ENCODE results near the gene CTNNBL1. TPM values are rescaled to one million over a fixed set of nuclear protein-coding genes. Genes with fewer than 3 reads are reported as not detected.

CTNNBL1 gene
- total RNA-seq, 1 experiment from 2014 or later = 203 TPM

DNA sequence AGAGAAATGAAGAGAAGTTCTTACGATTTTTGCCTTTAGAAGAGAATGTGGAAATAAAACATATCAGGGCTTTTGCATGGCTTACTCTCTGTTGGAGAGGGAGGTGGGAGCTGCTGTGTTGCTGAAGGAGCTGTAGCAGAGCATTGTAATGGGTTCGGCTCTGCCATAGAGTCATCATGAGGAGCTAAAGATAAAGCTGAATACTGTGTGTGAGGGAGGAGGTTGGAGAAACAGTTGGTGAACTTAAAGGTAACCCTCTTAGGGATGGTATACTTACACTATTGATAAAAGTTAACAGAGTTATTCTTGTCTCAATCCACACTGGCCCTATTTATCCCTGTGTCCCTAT, 34.8 kb downstream of the CTNNBL1 start:
- Mint-ChIP-seq H3K27ac (ENCODE audit: unreplicated experiment) (no peak overlapping the region), H3K4me3 (ENCODE audit: unreplicated experiment) (no peak overlapping the region), H3K9me3 (ENCODE audit: unreplicated experiment) (peaks cover 7% of the 10 kb centered on the region), H3K4me1 (ENCODE audit: low read depth, unreplicated experiment) (peaks cover 22% of the 10 kb centered on the region), H3K36me3 (ENCODE audit: insufficient read depth, unreplicated experiment) (peaks cover 13% of the 10 kb centered on the region), H3K27me3 (ENCODE audit: insufficient read depth, unreplicated experiment) (no peaks in the 10 kb centered on the region)
- intact Hi-C loops (cut with micrococcal nuclease; ENCODE audit: unreplicated experiment) = no loop called here
- Histone ChIP-seq H3K4me3 (ENCODE audit: low read depth, low read length) (no peak overlapping the region), H3K9me3 (no peaks in the 10 kb centered on the region), H3K4me1 (peaks cover 36% of the 10 kb centered on the region), H3K27me3 (replicated peaks; ENCODE audit: control insufficient read depth, insufficient read depth, low read length) (no peaks in the 10 kb centered on the region), H3K36me3 (ENCODE audit: control insufficient read depth, insufficient read depth, low read length) (no peaks in the 10 kb centered on the region)
- ChIA-PET CTCF (interaction anchor here (0.6 to 1.3 kb wide), 2 partner anchors 164 to 264 kb away, joined by 3 to 4 read pairs; no protein-coding TSS in a partner anchor), POLR2A (no interaction called here)
- no peak for DNase-seq
- TF ChIP-seq, protein P1, sequence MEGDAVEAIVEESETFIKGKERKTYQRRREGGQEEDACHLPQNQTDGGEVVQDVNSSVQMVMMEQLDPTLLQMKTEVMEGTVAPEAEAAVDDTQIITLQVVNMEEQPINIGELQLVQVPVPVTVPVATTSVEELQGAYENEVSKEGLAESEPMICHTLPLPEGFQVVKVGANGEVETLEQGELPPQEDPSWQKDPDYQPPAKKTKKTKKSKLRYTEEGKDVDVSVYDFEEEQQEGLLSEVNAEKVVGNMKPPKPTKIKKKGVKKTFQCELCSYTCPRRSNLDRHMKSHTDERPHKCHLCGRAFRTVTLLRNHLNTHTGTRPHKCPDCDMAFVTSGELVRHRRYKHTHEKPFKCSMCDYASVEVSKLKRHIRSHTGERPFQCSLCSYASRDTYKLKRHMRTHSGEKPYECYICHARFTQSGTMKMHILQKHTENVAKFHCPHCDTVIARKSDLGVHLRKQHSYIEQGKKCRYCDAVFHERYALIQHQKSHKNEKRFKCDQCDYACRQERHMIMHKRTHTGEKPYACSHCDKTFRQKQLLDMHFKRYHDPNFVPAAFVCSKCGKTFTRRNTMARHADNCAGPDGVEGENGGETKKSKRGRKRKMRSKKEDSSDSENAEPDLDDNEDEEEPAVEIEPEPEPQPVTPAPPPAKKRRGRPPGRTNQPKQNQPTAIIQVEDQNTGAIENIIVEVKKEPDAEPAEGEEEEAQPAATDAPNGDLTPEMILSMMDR (IDR thresholded peaks at IDR 0.05; ENCODE audit: insufficient read depth in 1 of 2, low read depth in 1 of 2, low read length in 1 of 2, severe bottlenecking in 1 of 2, unreplicated experiment in 1 of 2) = no peak
- BruUV-seq (replicated peaks) = no TSS peak

DNA sequence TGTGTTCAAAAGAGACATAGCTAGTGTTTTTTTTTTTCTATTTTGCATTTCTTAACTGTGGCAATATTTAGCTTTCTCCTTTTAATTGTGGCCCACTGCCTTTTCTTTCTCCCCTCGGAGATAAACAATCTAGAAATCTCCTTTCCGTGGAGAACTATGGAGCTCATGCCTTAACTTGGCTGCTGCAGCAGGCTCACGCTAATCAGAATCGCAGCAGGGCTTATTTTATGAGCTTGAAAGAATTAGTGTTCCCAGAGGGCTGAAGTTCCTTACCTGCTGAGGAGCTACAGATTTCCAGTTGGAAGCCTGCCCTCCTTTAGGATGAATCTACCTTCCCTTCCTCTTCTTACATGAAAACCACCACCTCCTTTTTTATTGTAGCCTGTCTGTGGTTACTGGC, 35.6 kb downstream of the CTNNBL1 start:
- POLR2A ChIA-PET = interaction anchor here (0.6 kb wide), 1 partner anchor 391 kb away, joined by 4 read pairs; no protein-coding TSS in a partner anchor
- Histone ChIP-seq H3K27me3 (replicated peaks; ENCODE audit: control insufficient read depth, insufficient read depth, low read length) (no peaks in the 10 kb centered on the region), H3K9me3 (no peaks in the 10 kb centered on the region), H3K4me3 (ENCODE audit: low read depth, low read length) (no peak overlapping the region), H3K36me3 (ENCODE audit: control insufficient read depth, insufficient read depth, low read length) (no peaks in the 10 kb centered on the region), H3K4me1 (peaks cover 42% of the 10 kb centered on the region)
- DNase-seq = no peak
- H3K9me3 Mint-ChIP-seq (ENCODE audit: unreplicated experiment) = peaks cover 7% of the 10 kb centered on the region
- peaks cover 13% of the 10 kb centered on the region for H3K36me3 Mint-ChIP-seq (ENCODE audit: insufficient read depth, unreplicated experiment)
- peaks cover 16% of the 10 kb centered on the region for H3K4me1 Mint-ChIP-seq (ENCODE audit: low read depth, unreplicated experiment)
- H3K4me3 Mint-ChIP-seq (ENCODE audit: unreplicated experiment) = no peak overlapping the region
- no peak overlapping the region for H3K27ac Mint-ChIP-seq (ENCODE audit: unreplicated experiment)
- CTCF ChIA-PET = interaction anchor here (0.9 kb wide), 1 partner anchor 29 kb away, joined by 3 read pairs; no protein-coding TSS in a partner anchor
- intact Hi-C loops (cut with micrococcal nuclease; ENCODE audit: unreplicated experiment) = no loop called here
- TF ChIP-seq, protein P1 (IDR thresholded peaks at IDR 0.05; ENCODE audit: insufficient read depth in 1 of 2, low read depth in 1 of 2, low read length in 1 of 2, severe bottlenecking in 1 of 2, unreplicated experiment in 1 of 2) = no peak
- H3K27me3 Mint-ChIP-seq (ENCODE audit: insufficient read depth, unreplicated experiment) = no peaks in the 10 kb centered on the region
- BruUV-seq (replicated peaks) = no TSS peak

- DNase-seq = no peak
- peaks cover 47% of the 10 kb centered on the region for H3K4me1 ChIP-seq
- Mint-ChIP-seq H3K4me1 (ENCODE audit: low read depth, unreplicated experiment) (peaks cover 17% of the 10 kb centered on the region), H3K4me3 (ENCODE audit: unreplicated experiment) (no peak overlapping the region), H3K9me3 (ENCODE audit: unreplicated experiment) (peaks cover 7% of the 10 kb centered on the region), H3K27ac (ENCODE audit: unreplicated experiment) (no peak overlapping the region), H3K27me3 (ENCODE audit: insufficient read depth, unreplicated experiment) (no peaks in the 10 kb centered on the region), H3K36me3 (ENCODE audit: insufficient read depth, unreplicated experiment) (peaks cover 13% of the 10 kb centered on the region)
- ChIA-PET POLR2A (interaction anchor here (0.6 kb wide), 1 partner anchor 391 kb away, joined by 4 read pairs; no protein-coding TSS in a partner anchor), CTCF (interaction anchor here (0.9 kb wide), 1 partner anchor 28 kb away, joined by 3 read pairs; no protein-coding TSS in a partner anchor)
- intact Hi-C loops (cut with micrococcal nuclease; ENCODE audit: unreplicated experiment) = no loop called here
- TF ChIP-seq, protein P1 (IDR thresholded peaks at IDR 0.05; ENCODE audit: insufficient read depth in 1 of 2, low read depth in 1 of 2, low read length in 1 of 2, severe bottlenecking in 1 of 2, unreplicated experiment in 1 of 2) = no peak
- no peaks in the 10 kb centered on the region for H3K9me3 ChIP-seq
- no peaks in the 10 kb centered on the region for H3K27me3 ChIP-seq (replicated peaks; ENCODE audit: control insufficient read depth, insufficient read depth, low read length)
- no peak overlapping the region for H3K4me3 ChIP-seq (ENCODE audit: low read depth, low read length)
- H3K36me3 ChIP-seq (ENCODE audit: control insufficient read depth, insufficient read depth, low read length) = no peaks in the 10 kb centered on the region
- BruUV-seq (replicated peaks) = no TSS peak
Measured at GRCh38 chr20:37729909-37730308, 36.1 kb downstream of the CTNNBL1 start.
